ENCODE data around the gene SYPL2.

Gene SYPL2

DNA sequence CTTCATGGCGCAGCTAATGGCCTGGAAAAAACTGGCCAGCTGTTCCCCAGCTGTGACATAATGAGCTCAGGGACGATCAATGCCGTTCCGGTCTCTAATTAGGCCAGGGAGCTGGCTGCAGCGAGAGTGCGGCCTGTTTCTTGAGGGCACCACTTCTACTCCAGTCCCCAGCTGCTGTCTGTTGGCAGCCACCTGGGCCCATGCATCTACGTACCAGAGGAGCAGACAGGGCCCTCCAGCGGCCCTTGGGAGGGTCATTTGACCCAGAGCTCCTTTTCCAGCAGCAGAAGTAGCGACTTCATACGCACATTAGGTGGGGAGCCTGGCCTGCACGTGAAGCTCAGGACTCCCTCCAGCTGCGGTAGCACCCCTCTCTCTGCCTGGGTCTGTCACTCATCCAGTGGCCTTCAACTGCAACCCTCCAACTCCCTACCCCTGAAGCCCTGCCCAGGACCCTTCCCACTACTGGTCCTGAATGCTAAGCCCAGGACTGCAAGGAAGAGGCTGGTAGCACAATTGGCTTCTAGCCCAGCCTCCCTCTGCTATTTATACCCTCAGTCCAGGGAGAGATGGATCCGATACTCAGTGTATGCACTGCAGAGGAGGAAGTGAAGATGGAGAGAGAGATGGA is 64.2 kb downstream of the SYPL2 start:
- no peak overlapping the region for H3K4me3 ChIP-seq (ENCODE audit: low read depth, low read length)
- no peak for TF ChIP-seq CTCF (conservative IDR thresholded peaks at IDR 0.05; ENCODE audit: low read depth, low read length)
- DNase-seq (ENCODE audit: low read depth): no peak

DNA sequence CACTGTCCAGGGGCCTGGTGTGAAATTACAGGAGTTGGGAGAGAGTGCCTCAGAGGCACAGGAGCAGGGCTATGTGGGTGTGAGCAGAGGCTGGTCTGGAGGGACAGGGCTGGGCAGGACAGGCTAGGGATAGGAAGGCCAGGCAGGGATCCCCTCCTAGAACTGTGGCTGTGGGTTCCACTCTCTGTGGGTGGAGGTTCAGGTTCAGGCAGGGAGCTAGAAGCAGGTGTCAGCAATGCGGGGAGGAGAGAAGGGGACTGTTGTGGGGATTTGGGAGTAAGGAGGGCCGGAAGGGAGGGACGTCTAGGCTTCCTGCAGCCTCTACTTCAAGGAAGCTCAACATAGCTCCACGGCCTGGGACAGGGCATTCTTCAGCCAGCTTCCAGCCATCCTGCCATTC is 65.0 kb downstream of the SYPL2 start:
- no peak for DNase-seq (ENCODE audit: low read depth)
- TF ChIP-seq CTCF (conservative IDR thresholded peaks at IDR 0.05; ENCODE audit: low read depth, low read length): no peak
- H3K4me3 ChIP-seq (ENCODE audit: low read depth, low read length): no peak overlapping the region
